ENCODE results near the gene SRSF3.

DNA sequence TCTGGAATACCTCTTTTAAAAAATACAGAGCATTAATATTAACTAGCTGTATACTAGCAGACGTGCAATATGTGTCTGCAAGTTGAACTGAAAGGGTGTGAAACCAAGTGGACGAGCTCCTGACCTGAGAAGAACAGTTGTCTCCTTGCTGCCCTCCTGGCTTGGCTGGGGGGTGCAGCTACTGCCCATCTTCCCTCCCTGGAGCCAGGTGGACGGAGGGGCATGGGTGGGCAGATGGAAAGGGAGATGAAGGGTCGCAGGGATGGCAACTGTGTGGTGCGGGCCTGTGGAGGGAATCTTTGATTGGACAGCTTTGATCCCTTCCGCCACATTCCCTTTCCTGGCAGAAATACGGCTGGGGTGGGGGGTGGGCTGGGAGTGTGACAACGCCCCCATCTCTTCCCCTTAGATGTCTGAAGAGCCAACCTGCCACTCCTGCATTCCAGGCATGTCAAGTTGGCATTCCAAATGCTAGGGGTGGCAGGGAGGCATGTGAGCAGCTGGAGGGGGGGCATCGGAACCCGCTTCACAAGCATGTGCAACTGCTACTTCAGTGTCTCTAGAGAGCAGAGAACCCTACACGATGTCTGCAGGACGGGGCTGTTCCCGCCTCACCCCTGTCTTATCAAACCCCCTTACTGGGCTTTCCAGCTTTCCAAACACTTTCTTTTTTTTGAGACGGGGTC, 37.3 kb downstream of the SRSF3 start:
- TF ChIP-seq POLR2A (IDR thresholded peaks at IDR 0.05) = no peak
- TF ChIP-seq POLR2AphosphoS5 (IDR thresholded peaks at IDR 0.05) = no peak

All from sigmoid colon (tissue), 4 donors.